Measurements from ENCODE around the gene SMARCA2.

The SMARCA2 gene

GRCh38 chr9:2085716-2086115, 70.6 kb downstream of the SMARCA2 start:
- DNase-seq (ENCODE audit: low read depth), result peak; percentile 86
- TF ChIP-seq, protein P1, sequence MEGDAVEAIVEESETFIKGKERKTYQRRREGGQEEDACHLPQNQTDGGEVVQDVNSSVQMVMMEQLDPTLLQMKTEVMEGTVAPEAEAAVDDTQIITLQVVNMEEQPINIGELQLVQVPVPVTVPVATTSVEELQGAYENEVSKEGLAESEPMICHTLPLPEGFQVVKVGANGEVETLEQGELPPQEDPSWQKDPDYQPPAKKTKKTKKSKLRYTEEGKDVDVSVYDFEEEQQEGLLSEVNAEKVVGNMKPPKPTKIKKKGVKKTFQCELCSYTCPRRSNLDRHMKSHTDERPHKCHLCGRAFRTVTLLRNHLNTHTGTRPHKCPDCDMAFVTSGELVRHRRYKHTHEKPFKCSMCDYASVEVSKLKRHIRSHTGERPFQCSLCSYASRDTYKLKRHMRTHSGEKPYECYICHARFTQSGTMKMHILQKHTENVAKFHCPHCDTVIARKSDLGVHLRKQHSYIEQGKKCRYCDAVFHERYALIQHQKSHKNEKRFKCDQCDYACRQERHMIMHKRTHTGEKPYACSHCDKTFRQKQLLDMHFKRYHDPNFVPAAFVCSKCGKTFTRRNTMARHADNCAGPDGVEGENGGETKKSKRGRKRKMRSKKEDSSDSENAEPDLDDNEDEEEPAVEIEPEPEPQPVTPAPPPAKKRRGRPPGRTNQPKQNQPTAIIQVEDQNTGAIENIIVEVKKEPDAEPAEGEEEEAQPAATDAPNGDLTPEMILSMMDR (IDR thresholded peaks at IDR 0.05; ENCODE audit: low read length, missing control alignments), result no peak
- H3K4me3 ChIP-seq (replicated peaks; ENCODE audit: low read depth, low read length), result no peak overlapping the region

DNA sequence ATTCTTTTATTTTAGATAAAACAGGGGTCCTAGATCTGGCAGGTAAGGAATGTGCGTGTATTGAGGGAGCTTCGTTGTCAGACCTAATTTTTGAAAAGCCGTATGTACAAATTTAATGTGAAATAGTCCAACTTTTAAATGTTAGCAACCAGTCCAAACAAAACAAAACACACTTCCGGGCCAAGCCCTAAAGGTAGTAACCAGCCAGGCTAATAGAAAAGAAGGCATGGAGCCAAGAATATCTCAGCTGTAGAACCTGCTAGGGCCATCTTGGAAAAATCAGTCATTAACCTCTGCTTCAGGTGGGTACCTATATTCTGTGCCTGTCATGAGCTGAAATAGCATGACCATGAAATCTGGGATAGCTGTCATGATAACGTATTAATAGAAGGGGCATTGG, 71.0 kb downstream of the SMARCA2 start:
- peak; percentile 25 for DNase-seq (ENCODE audit: low read depth)
- H3K4me3 ChIP-seq (replicated peaks; ENCODE audit: low read depth, low read length), result no peak overlapping the region
- TF ChIP-seq, protein P1 (IDR thresholded peaks at IDR 0.05; ENCODE audit: low read length, missing control alignments), result no peak

DNA sequence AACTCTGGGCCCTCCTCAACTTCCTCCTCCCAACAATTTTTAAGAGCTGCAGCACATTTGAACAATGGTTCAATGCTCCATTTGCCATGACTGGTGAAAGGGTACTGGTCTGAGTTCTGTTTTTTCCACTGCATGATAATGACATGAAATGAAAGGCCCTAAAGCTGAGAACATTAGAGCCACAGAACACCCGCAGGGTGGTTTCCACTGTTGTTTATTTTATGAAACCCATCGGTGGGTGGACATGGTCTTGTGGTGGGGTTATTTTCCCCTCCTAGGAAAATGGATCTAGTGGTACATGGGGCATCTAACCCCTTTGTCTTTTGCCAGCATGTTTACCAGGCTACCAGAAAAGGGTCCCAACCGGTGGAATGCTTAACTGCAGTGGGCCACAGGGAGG, 71.8 kb downstream of the SMARCA2 start:
- no peak for DNase-seq (ENCODE audit: low read depth)
- TF ChIP-seq, protein P1 (IDR thresholded peaks at IDR 0.05; ENCODE audit: low read length, missing control alignments), result no peak
- no peak overlapping the region for H3K4me3 ChIP-seq (replicated peaks; ENCODE audit: low read depth, low read length)

GRCh38 chr9:2087500-2088313, 72.6 kb downstream of the SMARCA2 start:
- peak; percentile 60 for DNase-seq (ENCODE audit: low read depth)
- TF ChIP-seq, protein P1 (IDR thresholded peaks at IDR 0.05; ENCODE audit: low read length, missing control alignments), result peak; percentile 71
- no peak overlapping the region for H3K4me3 ChIP-seq (replicated peaks; ENCODE audit: low read depth, low read length)

DNA sequence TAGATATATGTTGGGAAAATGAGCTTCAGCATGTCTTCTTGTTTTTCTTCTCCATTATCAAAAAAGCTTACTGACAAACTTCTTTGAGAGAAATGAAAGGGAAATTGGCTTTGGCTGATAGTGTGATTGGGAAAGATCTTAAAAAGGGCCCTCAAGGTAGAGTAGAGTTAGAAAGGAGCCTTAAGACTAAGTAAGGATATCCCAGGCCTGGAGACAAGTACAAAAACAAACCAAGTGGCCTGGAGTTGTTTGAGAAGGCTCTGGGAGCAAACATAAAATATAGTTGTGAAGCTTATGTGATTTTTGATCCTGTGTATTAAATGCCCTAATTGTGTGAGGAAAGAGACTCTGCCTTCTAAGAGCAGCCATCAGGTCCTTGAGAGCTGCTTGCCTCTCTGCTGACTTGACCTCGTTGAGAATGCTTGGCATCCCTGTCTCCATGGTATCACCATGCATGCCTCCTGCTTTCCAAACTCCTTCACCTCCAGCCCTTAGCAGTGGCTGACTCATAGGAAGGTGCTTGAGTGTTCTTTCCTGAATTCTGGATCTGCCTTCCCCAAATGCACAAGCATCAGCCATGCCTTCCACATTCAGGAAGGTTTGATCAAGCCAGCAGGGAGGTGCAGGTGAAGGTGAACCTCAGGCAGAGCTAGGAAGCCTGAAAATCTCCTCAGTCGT, 78.9 kb downstream of the SMARCA2 start:
- peak; percentile 64 for DNase-seq (ENCODE audit: low read depth)
- H3K4me3 ChIP-seq (replicated peaks; ENCODE audit: low read depth, low read length), result no peak overlapping the region
- TF ChIP-seq, protein P1 (IDR thresholded peaks at IDR 0.05; ENCODE audit: low read length, missing control alignments), result no peak

GRCh38 chr9:2096376-2096970, 81.3 kb downstream of the SMARCA2 start:
- TF ChIP-seq, protein P1 (IDR thresholded peaks at IDR 0.05; ENCODE audit: low read length, missing control alignments), result no peak
- H3K4me3 ChIP-seq (replicated peaks; ENCODE audit: low read depth, low read length), result no peak overlapping the region
- no peak for DNase-seq (ENCODE audit: low read depth)
